Ishikawa (cell line): ENCODE results near the gene SLC24A4.

Source experiments
- CEBPB ChIP-seq: IDR thresholded peaks from 2 replicates; pipeline ENCODE4 v1.6.1; 2012
- CREB1 ChIP-seq: IDR thresholded peaks from 2 replicates; pipeline ENCODE4 v1.6.1; 2012; ENCODE audit warnings: low read depth
- EGR1 ChIP-seq: IDR thresholded peaks from 2 replicates; pipeline ENCODE4 v1.6.1; 2012
- EP300 ChIP-seq: IDR thresholded peaks from 2 replicates; pipeline ENCODE4 v1.6.1; 2012; ENCODE audit warnings: borderline replicate concordance
- FOXM1 ChIP-seq: IDR thresholded peaks from 2 replicates; pipeline ENCODE4 v1.6.1; 2012; ENCODE audit warnings: low read depth, borderline replicate concordance
- MAX ChIP-seq: IDR thresholded peaks from 2 replicates; pipeline ENCODE4 v1.6.1; 2012
- NFIC ChIP-seq: IDR thresholded peaks from 2 replicates; pipeline ENCODE4 v1.6.1; 2012
- RAD21 ChIP-seq: IDR thresholded peaks from 2 replicates; pipeline ENCODE4 v1.6.1; 2012; ENCODE audit warnings: low read depth
- REST ChIP-seq: IDR thresholded peaks from 2 replicates; pipeline ENCODE4 v1.6.1; 2012; ENCODE audit warnings: low read depth, mild to moderate bottlenecking
- TAF1 ChIP-seq: IDR thresholded peaks from 2 replicates; pipeline ENCODE4 v1.6.1; 2012; ENCODE audit warnings: low read depth, mild to moderate bottlenecking
- TCF12 ChIP-seq: IDR thresholded peaks from 2 replicates; pipeline ENCODE4 v1.6.1; 2012; ENCODE audit warnings: low read depth
- TEAD4 ChIP-seq: IDR thresholded peaks from 2 replicates; pipeline ENCODE4 v1.6.1; 2012
- USF1 ChIP-seq: IDR thresholded peaks from 2 replicates; pipeline ENCODE4 v1.6.1; 2012
- YY1 ChIP-seq: IDR thresholded peaks from 2 replicates; pipeline ENCODE4 v1.6.1; 2012; ENCODE audit warnings: low read depth
- ZBTB7A ChIP-seq: IDR thresholded peaks from 2 replicates; pipeline ENCODE4 v1.6.1; 2012; ENCODE audit warnings: low read depth

SLC24A4 gene

GRCh38 chr14:92341791-92342190 is 18.8 kb downstream of the SLC24A4 start:
- TF ChIP-seq FOXM1 = no peak
- no peak for TF ChIP-seq REST
- TF ChIP-seq CREB1 = no peak
- TF ChIP-seq MAX = no peak
- TF ChIP-seq USF1 = no peak
- TF ChIP-seq TAF1 = no peak
- TF ChIP-seq TCF12 = no peak
- no peak for TF ChIP-seq NFIC
- no peak for TF ChIP-seq EP300
- TF ChIP-seq TEAD4 = no peak
- TF ChIP-seq RAD21 = no peak

- TF ChIP-seq MAX (no peak), TCF12 (no peak), RAD21 (no peak), EP300 (no peak), ZBTB7A (no peak)
These were observed 25.2 kb downstream of the SLC24A4 start for GRCh38 chr14:92348154-92348553.

GRCh38 chr14:92351750-92352149 is 28.8 kb downstream of the SLC24A4 start:
- TF ChIP-seq REST (no peak), EP300 (no peak)

- TF ChIP-seq REST (no peak), TCF12 (no peak), EGR1 (no peak), YY1 (no peak), CREB1 (no peak), TAF1 (no peak), RAD21 (peak; percentile 76)
These were observed 29.4 kb downstream of the SLC24A4 start for GRCh38 chr14:92352158-92352985.

GRCh38 chr14:92353447-92353846 is 30.5 kb downstream of the SLC24A4 start:
- no peak for TF ChIP-seq REST
- TF ChIP-seq MAX = no peak
- TF ChIP-seq TAF1 = no peak
- TF ChIP-seq CEBPB = no peak
- no peak for TF ChIP-seq EP300
- no peak for TF ChIP-seq EGR1
- TF ChIP-seq FOXM1 = no peak
- TF ChIP-seq ZBTB7A = no peak
- no peak for TF ChIP-seq TCF12
- TF ChIP-seq TEAD4 = no peak
- no peak for TF ChIP-seq YY1
- no peak for TF ChIP-seq CREB1
- TF ChIP-seq NFIC = no peak
- no peak for TF ChIP-seq USF1
- TF ChIP-seq RAD21 = no peak
